K562 (cell line): ENCODE results near the gene MEGF11. TPM values are rescaled to one million over a fixed set of nuclear protein-coding genes. Genes with fewer than 3 reads are reported as not detected.

Experiments used
- CBX1 ChIP-seq: sonication (generic); IDR thresholded peaks from 2 replicates; pipeline ENCODE4 v1.6.1; 2016; ENCODE audit warnings: antibody characterized with exemption, low read depth, mild to moderate bottlenecking
- DACH1 ChIP-seq: fragments of 450-650 bp; IDR thresholded peaks from 2 replicates; pipeline ENCODE4 v1.6.1; 2018; ENCODE audit not compliant: partially characterized antibody
- DPF2 ChIP-seq: fragments of 450-650 bp; IDR thresholded peaks from 2 replicates; pipeline ENCODE4 v1.6.1; 2016
- EHMT2 ChIP-seq: fragments of 450-650 bp; IDR thresholded peaks from 2 replicates; pipeline ENCODE4 v1.6.1; 2018; ENCODE audit warnings: antibody characterized with exemption
- KDM5B ChIP-seq: fragments of 200-600 bp; sonication (generic); IDR thresholded peaks from 2 replicates; pipeline ENCODE4 v1.6.1; 2012; ENCODE audit warnings: low read depth, mild to moderate bottlenecking, moderate library complexity, low read length, control low read depth, inconsistent platforms; ENCODE audit not compliant: insufficient replicate concordance
- NBN ChIP-seq: fragments of 450-650 bp; IDR thresholded peaks from 2 replicates; pipeline ENCODE4 v1.6.1; 2016; ENCODE audit warnings: low read depth, mild to moderate bottlenecking
- NCOA1 ChIP-seq: fragments of 450-650 bp; IDR thresholded peaks from 2 replicates; pipeline ENCODE4 v1.6.1; 2016; ENCODE audit warnings: low read depth
- NEUROD1 ChIP-seq: fragments of 150-350 bp; IDR thresholded peaks from 2 replicates; pipeline ENCODE4 v1.6.1; 2014; ENCODE audit warnings: borderline replicate concordance, low read length, low read depth; ENCODE audit not compliant: partially characterized antibody
- NR3C1 ChIP-seq: sonication (generic); formaldehyde crosslinking; IDR thresholded peaks from 2 replicates; pipeline ENCODE4 v1.8.1; 2022; ENCODE audit warnings: missing genetic modification reagents
- SP1 ChIP-seq: sonication (generic); formaldehyde crosslinking; IDR thresholded peaks from 2 replicates; pipeline ENCODE4 v1.8.1; 2022; ENCODE audit warnings: mild to moderate bottlenecking, missing genetic modification reagents
- TAF7 ChIP-seq: fragments of 450-650 bp; IDR thresholded peaks from 2 replicates; pipeline ENCODE4 v1.6.1; 2016; ENCODE audit warnings: missing genetic modification characterization, missing compliant biosample characterization
- ZBTB40 ChIP-seq, 2 experiments: fragments of 450-650 bp in 1 of 2; sonication (generic) in 1 of 2; formaldehyde crosslinking in 1 of 2; IDR thresholded peaks; 2 replicates each; pipeline versions ENCODE4 v1.7.1 to v1.9.0; 2016 to 2022; ENCODE audit warnings: inconsistent platforms in 1 of 2, mild to moderate bottlenecking in 1 of 2, missing genetic modification reagents in 1 of 2
- ZNF263 ChIP-seq: sonication (generic); formaldehyde crosslinking; IDR thresholded peaks from 2 replicates; pipeline ENCODE4 v1.8.0; 2022; ENCODE audit warnings: mild to moderate bottlenecking, missing genetic modification reagents, borderline replicate concordance
- ZNF408 ChIP-seq: fragments of 250-450 bp; sonication (Bioruptor Pico); IDR thresholded peaks from 2 replicates; pipeline ENCODE4 v1.4.0; 2020; ENCODE audit warnings: low read depth, mild to moderate bottlenecking, moderate library complexity
- ZNF699 ChIP-seq: fragments of 250-450 bp; sonication (Bioruptor Pico); IDR thresholded peaks from 2 replicates; pipeline ENCODE4 v1.8.0; 2021; ENCODE audit warnings: mild to moderate bottlenecking, moderate library complexity; ENCODE audit not compliant: insufficient replicate concordance
- ZNF77 ChIP-seq: fragments of 250-450 bp; sonication (Bioruptor Pico); IDR thresholded peaks from 2 replicates; pipeline ENCODE4 v1.5.0; 2020
- polyA plus RNA-seq, 8 experiments: library from polyadenylated mRNA; depleted of rRNA in 4 of 8; stranded (reverse) in 5 of 8; unstranded in 3 of 8; fragments of >200 nt; fragmentation: Nextera tagmentation in 2 of 8; fragmentation: Illumina TruSeq in 1 of 8; extraction: Ambion mirVana in 2 of 8; extraction: Trizol in 1 of 8; gene quantifications; 2 replicates each; pipeline versions ENCODE4 v1.2.1 to v1.2.3, GENCODE V29; 2011 to 2014; ENCODE audit warnings: inconsistent platforms in 1 of 8, missing spikeins in 1 of 8
- total RNA-seq, 7 experiments: library from RNA; depleted of rRNA in 6 of 7; stranded (reverse); fragments of >200 nt in 6 of 7; fragmentation: Illumina TruSeq in 2 of 7; extraction: Trizol in 2 of 7; gene quantifications; 2 replicates each; pipeline versions ENCODE4 v1.2.1 to v1.2.3, GENCODE V29; 2011 to 2021; ENCODE audit warnings: low replicate concordance in 1 of 7
- TF ChIP-seq, protein P1 (sequence below): sonication (generic); formaldehyde crosslinking; IDR thresholded peaks from 2 replicates; pipeline ENCODE4 v1.8.0; 2022; ENCODE audit warnings: mild to moderate bottlenecking, low read depth, missing genetic modification reagents
- TF ChIP-seq, protein P2 (sequence below): fragments of 250-450 bp; sonication (Bioruptor Pico); IDR thresholded peaks from 2 replicates; pipeline ENCODE4 v1.8.0; 2022; ENCODE audit warnings: inconsistent platforms

Gene MEGF11
- total and polyA plus RNA-seq, 9 of the 15 experiments (the other 6 are each of a cell fraction or from before 2014, with no cell fraction given) = 0.06 to 0.23 (median 0.20) TPM; not detected in 6

GRCh38 chr15:66004618-66005262 lies 248.8 kb downstream of the MEGF11 start (continued):
- TF ChIP-seq ZBTB40 (IDR thresholded peaks at IDR 0.05) (no peak), ZBTB40 (CRISPR knock-in tag; IDR thresholded peaks at IDR 0.05) (no peak), DACH1 (no peak), ZNF408 (no peak), TAF7 (tag) (no peak), ZNF77 (CRISPR knock-in tag) (no peak), NEUROD1 (no peak), DPF2 (no peak), CBX1 (no peak), ZNF699 (CRISPR knock-in tag) (no peak), KDM5B (no peak), ZNF263 (CRISPR knock-in tag) (no peak), NCOA1 (no peak), NBN (no peak), SP1 (CRISPR knock-in tag) (no peak), EHMT2 (peak; percentile 98), NR3C1 (CRISPR knock-in tag) (no peak)
- TF ChIP-seq, protein P1, sequence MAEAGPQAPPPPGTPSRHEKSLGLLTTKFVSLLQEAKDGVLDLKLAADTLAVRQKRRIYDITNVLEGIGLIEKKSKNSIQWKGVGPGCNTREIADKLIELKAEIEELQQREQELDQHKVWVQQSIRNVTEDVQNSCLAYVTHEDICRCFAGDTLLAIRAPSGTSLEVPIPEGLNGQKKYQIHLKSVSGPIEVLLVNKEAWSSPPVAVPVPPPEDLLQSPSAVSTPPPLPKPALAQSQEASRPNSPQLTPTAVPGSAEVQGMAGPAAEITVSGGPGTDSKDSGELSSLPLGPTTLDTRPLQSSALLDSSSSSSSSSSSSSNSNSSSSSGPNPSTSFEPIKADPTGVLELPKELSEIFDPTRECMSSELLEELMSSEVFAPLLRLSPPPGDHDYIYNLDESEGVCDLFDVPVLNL (CRISPR knock-in tag) = no peak
- TF ChIP-seq, protein P2, sequence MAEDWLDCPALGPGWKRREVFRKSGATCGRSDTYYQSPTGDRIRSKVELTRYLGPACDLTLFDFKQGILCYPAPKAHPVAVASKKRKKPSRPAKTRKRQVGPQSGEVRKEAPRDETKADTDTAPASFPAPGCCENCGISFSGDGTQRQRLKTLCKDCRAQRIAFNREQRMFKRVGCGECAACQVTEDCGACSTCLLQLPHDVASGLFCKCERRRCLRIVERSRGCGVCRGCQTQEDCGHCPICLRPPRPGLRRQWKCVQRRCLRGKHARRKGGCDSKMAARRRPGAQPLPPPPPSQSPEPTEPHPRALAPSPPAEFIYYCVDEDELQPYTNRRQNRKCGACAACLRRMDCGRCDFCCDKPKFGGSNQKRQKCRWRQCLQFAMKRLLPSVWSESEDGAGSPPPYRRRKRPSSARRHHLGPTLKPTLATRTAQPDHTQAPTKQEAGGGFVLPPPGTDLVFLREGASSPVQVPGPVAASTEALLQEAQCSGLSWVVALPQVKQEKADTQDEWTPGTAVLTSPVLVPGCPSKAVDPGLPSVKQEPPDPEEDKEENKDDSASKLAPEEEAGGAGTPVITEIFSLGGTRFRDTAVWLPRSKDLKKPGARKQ (CRISPR knock-in tag) = no peak
